GM18909 (cell line): ENCODE measurements around the gene ATP11C.
"Not testable (repeated sequence)": the region's sequence is repeated elsewhere in the genome, so short reads cannot be mapped to it uniquely, and the experiment has no call there.

Experiments used
- ATAC-seq: cut with Tn5 transposase; IDR thresholded peaks from one replicate; pipeline ENCODE4 v1.9.1; 2021; ENCODE audit warnings: mild to moderate bottlenecking; ENCODE audit not compliant: unreplicated experiment, poor library complexity

ATP11C gene

DNA sequence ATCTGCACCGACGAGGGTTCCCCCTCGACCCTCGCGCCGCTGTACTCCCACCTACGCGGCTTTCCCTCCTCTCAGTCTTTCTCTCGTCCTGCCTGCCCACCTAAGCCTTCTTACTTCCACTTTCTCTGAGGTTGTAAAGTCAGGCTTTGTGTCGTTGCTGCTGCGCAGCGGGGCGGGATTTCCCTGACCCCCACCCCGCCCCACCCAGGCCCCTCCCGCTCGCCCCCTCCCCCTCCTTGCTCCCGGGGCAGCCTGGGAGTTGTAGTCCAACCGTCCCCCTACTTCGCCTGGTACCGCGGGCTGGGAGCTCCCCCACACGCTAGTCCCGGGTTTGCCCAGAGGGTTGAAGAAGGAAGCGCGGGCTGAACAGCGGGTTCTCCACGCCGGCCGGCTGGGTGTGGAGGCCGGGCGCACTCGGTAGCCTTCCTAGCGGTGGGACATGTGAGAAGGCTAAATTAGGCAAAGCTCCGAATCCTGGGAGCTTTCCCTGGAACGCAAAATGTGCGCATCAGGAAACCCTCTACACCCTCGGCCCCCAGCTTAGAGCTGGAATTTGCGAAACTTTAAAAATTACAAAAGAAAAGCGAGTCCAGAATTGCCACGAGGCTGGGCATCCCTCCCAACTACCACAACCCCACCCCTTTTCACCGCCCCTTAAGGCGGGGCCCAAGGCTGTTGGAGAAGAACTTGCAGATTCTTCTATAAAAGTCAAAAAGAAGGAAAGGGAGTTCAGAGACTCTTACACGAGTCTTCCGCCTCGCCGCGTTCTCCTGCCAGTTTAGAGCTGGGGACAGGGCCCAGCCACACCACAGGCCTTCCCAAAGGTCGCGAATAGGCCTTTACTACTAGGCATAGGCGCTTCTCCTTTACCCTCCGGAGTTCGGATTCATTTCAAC is at the start of gene ATP11C:
Gene ATP11C (minus strand): TSS at position 153 of the 896 bp plus-strand sequence. CDS start 1,011 bp downstream, outside the sequence.
- ATAC-seq, result peak; percentile 75

DNA sequence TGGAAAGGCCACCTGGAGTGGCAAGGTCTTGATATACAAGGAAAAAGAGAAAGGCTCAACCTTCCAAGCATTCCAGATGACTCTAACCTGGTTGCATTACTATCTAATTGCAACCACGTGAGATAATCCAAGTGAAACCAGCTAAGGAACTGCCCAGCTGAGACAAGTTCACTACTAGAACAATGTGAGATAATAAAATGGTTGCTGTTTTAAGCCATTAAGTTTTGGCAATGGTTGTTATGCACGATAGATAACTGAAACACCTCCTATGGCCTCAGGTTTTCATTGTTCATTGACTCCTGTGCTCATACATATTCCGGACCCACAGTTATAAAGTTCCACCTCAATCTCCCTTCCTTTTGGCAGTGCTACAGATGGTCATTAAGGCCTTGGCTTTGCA is 41.6 kb upstream of the ATP11C start:
- no peak for ATAC-seq

DNA sequence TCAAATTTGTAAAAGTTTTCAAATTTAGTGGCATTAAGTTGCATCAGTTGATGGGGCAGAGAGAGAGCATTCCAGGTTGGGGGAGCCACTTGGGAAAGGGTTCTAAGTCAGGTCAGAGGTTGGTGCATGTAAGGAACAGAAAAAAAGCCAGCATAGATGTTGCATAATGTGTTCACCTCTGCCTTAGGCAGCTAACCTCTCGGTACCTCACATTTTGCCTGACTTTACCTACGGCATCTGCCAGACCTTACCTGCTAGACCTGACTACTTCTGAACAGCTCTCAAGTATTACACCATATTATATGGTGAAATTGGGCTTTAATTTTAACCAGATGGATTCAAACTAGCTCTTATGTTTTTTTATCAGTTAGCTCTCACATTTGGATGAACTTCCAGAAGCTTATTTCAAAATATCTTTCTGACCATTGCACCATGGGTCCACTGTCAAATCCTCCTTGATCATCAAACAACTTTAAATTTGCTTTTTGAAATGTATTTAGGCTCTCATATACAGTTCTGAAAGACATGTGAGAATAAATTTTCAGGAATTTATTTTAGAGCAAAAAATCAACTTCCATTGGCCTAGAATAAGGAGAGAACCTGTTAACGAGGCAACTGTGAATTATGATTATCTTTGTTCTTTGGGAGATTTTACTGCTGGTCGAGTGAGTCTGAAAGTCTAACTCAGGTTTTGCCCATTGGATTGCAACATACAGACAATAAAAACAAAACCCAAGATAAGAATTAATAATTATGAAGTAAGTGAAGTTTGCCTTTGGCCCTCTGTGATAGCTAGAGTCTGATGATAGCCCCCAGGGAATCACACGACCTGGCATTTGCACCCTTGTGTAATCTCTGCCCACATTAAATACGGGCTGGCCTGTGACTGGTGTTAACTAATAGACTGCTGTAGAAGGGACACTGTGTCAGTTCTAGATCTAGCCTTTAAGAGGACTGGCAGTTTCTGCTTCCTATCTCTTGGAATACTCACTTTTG is 40.1 kb upstream of the ATP11C start:
- no peak for ATAC-seq

GRCh38 chrX:139972113-139972512 is 39.3 kb upstream of the ATP11C start:
- ATAC-seq, result no peak

DNA sequence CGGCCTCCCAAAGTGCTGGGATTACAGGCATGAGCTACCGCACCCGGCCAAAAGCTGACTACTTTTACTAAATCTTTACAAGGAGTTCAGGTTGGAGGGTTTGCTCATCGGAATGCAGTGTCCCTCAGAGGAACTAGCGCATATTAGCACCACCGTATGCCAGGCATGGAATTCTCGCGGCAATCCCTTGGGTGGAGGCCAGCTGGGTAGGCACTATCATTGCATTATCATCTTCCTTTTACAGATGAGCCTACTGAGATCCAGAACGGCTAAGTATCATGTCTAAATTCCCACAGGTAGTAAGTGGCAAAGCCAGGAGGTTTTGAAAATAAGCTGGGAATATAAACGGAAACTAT is 38.5 kb upstream of the ATP11C start:
- no peak for ATAC-seq

GRCh38 chrX:139969286-139969685 is 36.4 kb upstream of the ATP11C start:
- ATAC-seq, result no peak

GRCh38 chrX:139967750-139968149 is 34.9 kb upstream of the ATP11C start:
- no peak for ATAC-seq

DNA sequence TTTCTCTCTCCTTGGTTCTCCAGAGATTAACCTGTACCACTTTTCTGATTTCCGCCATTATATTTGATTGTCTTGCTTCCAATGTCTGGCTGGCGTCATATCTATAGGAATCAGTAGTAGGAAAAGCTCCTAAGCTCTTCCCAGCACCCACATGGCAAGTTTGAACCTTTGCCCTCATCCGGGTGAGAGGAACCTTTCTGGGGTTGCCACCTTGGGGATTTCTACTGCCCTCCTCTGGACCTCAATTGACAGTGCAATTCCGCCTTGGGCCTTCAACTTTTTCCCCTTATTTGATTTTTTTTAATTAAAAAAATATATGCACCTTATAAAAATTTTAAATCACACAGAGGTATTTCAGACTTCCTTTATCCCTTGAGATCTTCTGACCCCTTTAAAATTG is 34.4 kb upstream of the ATP11C start:
- ATAC-seq, result no peak

- not testable (repeated sequence) for ATAC-seq
Observed at GRCh38 chrX:139966159-139966558, 33.3 kb upstream of the ATP11C start.

DNA sequence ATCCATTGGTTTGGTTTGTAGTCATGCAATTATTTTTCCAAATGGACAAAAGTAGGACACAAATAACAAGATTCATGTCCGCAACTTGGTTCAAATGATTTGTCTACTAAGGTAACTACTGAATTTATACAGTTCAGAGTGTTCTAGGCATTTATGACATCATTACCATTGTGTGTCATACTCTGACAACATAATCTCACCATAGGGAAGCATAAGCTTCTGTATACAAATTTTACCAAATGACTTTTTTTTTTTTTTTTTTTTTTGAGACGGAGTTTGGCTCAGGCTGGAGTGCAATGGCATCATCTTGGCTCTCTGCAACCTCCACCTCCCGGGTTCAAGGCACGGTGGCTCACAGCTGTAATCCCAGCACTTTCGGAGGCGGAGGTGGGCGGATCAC is 32.6 kb upstream of the ATP11C start, which contains the start of gene CXorf66:
Gene CXorf66 (minus strand): TSS at position 101 of the 400 bp plus-strand sequence. CDS start 25 bp downstream, at position 76.
- ATAC-seq, result no peak

- ATAC-seq, result not testable (repeated sequence)
Observed at GRCh38 chrX:139961091-139961490, 28.2 kb upstream of the ATP11C start.

GRCh38 chrX:139949703-139950102 is 16.9 kb upstream of the ATP11C start:
- ATAC-seq, result no peak

DNA sequence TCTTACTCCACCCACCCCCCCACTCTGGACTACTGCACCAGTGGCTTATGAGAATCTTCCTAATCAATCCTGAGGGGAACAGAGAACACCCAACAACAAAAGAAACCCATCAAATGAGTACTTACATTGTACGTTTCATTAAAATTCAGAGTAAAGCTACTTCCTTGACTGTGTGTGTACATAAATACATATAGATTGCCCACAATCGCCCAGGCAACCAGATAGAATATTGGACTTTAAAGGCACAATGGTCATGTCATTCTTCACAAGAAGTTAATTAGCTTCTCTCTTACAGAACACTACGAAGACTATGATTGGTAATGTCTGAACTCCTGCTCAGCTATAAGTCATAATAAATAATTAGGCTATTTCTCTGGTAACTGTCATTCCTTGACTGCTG is 12.2 kb upstream of the ATP11C start:
- no peak for ATAC-seq

GRCh38 chrX:139936259-139936658 is 3.4 kb upstream of the ATP11C start:
- ATAC-seq, result no peak

- no peak for ATAC-seq
Observed at GRCh38 chrX:139933904-139934303, 1.1 kb upstream of the ATP11C start.

DNA sequence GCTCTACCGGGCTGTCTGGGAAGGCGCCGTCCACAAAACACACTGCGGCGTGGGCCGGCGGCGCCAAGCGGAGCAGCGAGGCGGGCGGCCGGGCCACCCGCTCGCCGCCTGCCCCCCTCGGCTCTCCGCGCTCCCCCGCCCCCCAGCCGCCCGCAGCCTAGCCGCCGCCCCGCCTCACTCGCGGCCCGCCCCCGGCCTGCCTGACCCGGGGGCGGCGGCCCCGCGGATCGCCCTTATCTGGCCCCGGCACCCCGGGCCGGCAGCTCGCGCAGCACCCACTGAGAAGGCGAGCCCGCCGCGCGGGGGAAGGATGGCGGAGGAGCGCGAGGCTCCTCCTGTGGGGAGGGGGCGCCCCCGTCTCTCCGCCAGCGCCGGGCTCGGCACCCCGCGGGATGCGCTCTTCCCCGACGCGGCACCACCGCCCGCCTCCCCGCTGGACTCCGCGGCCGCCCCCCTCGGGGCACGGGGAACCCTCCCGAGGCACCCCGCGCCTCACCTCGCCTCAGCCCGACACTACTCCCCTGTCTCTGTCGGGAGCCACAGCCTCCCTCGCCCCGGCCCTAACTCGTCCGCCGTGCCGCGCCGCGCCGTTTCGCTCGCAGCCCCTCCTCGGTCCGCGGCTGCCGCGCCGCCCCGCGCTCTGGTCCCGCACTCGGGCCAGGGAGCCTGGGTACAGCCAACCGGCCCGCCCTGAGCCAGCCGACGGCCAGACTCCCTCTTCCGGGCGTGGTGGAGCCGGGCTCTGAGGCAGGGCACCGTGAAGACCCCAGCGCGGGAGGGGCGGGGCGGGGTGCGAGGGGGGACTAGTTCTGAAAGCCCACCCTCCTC is 566 bp downstream of the ATP11C start:
- peak; percentile 49 for ATAC-seq

DNA sequence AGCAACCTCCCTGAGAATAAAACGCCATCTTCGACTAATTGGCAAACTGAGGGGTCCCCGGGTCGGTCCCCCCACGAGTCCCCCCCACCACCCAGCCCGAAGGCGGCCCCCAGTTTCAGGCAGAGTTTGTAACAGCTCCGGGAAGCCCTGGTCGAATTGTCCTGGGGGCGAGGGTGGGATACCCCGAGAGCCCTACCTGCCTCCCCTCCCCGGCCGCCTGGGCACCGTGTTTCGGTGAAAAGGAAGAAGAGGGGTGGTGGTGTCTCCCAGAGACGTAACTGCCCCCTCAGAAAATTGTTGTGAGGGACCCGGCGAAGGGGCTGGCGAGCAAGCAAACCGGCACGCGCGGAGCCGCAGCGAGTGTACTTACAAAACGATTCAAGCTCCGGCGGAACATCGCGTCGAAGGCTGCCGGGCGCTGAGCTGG is 1.2 kb downstream of the ATP11C start:
- ATAC-seq, result no peak

- ATAC-seq, result no peak
Observed at GRCh38 chrX:139930916-139931645, 1.8 kb downstream of the ATP11C start.

GRCh38 chrX:139930401-139930800 is 2.5 kb downstream of the ATP11C start:
- no peak for ATAC-seq
